Stimulated activated naive B cell treated with anti-CD40 and anti-IgM and Interleukin-4, amounts not matched to agents 10 μg/mL and 1 μg/mL and 100 μg/mL, for 72 hours (primary cell): Measurements from ENCODE around the gene VTI1B.
"Not testable (repeated sequence)": the region's sequence is repeated elsewhere in the genome, so short reads cannot be mapped to it uniquely, and the experiment has no call there.

Experiments used
- ATAC-seq, 2 donors: fragments of 150-1000 bp; cut with Tn5 transposase; replicated peaks; 2 replicates each; pipeline ENCODE4 v1.10.0; 2021; ENCODE audit warnings: moderate library complexity in 1 of 2
- DNase-seq: peaks from one replicate; pipeline ENCODE4 v3.0.0; 2021
- H3K27ac Mint-ChIP-seq: one replicate; pipeline ENCODE4 v1.8.0; 2022; ENCODE audit warnings: mild to moderate bottlenecking, mixed read lengths
- H3K27me3 Mint-ChIP-seq, 2 donors: one replicate each; pipeline ENCODE4 v1.8.0; 2022; ENCODE audit warnings: mixed read lengths in 2 of 2
- H3K36me3 Mint-ChIP-seq, 2 donors: one replicate each; pipeline ENCODE4 v1.8.0; 2022; ENCODE audit warnings: mixed read lengths in 2 of 2, mild to moderate bottlenecking in 1 of 2
- H3K4me1 Mint-ChIP-seq, 2 donors: one replicate each; pipeline ENCODE4 v1.8.0; 2022; ENCODE audit warnings: mixed read lengths in 2 of 2, mild to moderate bottlenecking in 1 of 2
- H3K4me3 Mint-ChIP-seq, 2 donors: one replicate each; pipeline ENCODE4 v1.8.0; 2022; ENCODE audit warnings: mild to moderate bottlenecking in 2 of 2, mixed read lengths in 2 of 2, moderate library complexity in 1 of 2
- H3K9me3 Mint-ChIP-seq, 2 donors: one replicate each; pipeline ENCODE4 v1.8.0; 2022; ENCODE audit warnings: mixed read lengths in 2 of 2, mild to moderate bottlenecking in 1 of 2

Gene VTI1B

DNA sequence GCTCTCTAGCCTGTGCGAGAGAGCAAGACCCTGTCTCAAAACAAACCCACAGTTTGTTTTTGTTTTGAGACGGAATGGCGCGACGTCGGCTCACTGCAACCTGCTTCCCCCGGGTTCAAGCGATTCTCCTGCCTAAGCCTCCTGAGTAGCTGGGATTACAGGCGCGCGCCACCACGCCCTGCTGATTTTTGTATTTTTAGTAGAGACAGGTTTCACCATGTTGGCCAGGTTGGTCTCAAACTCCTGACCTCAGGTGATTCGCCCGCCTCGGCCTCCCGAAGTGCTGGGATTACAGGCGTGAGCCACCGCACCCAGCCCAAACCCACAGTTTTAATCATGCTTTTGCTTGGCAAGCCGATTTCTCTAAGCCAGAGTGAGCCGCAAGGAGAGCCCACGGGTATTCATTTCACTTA lies 73.9 kb downstream of the VTI1B start:
- Mint-ChIP-seq H3K4me1 (peaks cover 24 to 58% of the 10 kb centered on the region in 2 donors), H3K36me3 (peaks cover 4 to 14% of the 10 kb centered on the region in 2 donors), H3K27ac (peak overlapping the region; percentile 98), H3K4me3 (peak overlapping the region; percentile 91 to 94)
- DNase-seq, ATAC-seq, H3K9me3 Mint-ChIP-seq, H3K27me3 Mint-ChIP-seq: not testable (repeated sequence)

- peaks cover 24 to 58% of the 10 kb centered on the region in 2 donors for H3K4me1 Mint-ChIP-seq
- ATAC-seq = peak; percentile 98 to 99
- DNase-seq = peak; percentile 93
- H3K36me3 Mint-ChIP-seq = peaks cover 8 to 18% of the 10 kb centered on the region in 2 donors
- H3K4me3 Mint-ChIP-seq = peak within 1 kb of the TSS; percentile 91 to 94
- H3K27me3 Mint-ChIP-seq = no peaks in the 10 kb centered on the region
- H3K9me3 Mint-ChIP-seq = peaks cover 4 to 5% of the 10 kb centered on the region in 2 donors
- H3K27ac Mint-ChIP-seq = peak within 1 kb of the TSS; percentile 98
These were observed 74.5 kb downstream of the VTI1B start, which contains the start of gene PIGH for GRCh38 chr14:67599698-67600561. Gene PIGH, minus strand, starts transcription at chr14:67600268. Its CDS starts 65 bp downstream, at chr14:67600203.
